ENCODE data around the gene PNMA1.

Gene PNMA1

GRCh38 chr14:73754911-73755360 is 40.8 kb upstream of the PNMA1 start:
- TF ChIP-seq CTCF (IDR thresholded peaks at IDR 0.05; ENCODE audit: control insufficient read depth, extremely low read depth, insufficient read depth) = no peak
- no peak for DNase-seq (ENCODE audit: low read depth)
- 0 out of 2 replicates have a peak overlapping the region, but pooled peaks have one; percentile 3 for H3K4me3 ChIP-seq (ENCODE audit: low read depth, low read length)

GRCh38 chr14:73753887-73754795 is 40.0 kb upstream of the PNMA1 start:
- 0 out of 2 replicates have a peak overlapping the region, but pooled peaks have one; percentile 3 for H3K4me3 ChIP-seq (ENCODE audit: low read depth, low read length)
- DNase-seq (ENCODE audit: low read depth) = no peak
- TF ChIP-seq CTCF (IDR thresholded peaks at IDR 0.05; ENCODE audit: control insufficient read depth, extremely low read depth, insufficient read depth) = no peak

- no peak for DNase-seq (ENCODE audit: low read depth)
- TF ChIP-seq CTCF (IDR thresholded peaks at IDR 0.05; ENCODE audit: control insufficient read depth, extremely low read depth, insufficient read depth) = no peak
- no peak overlapping the region for H3K4me3 ChIP-seq (ENCODE audit: low read depth, low read length)
Observed at GRCh38 chr14:73753124-73753886, 39.1 kb upstream of the PNMA1 start.

- DNase-seq (ENCODE audit: low read depth) = peak; percentile 87
- no peak for TF ChIP-seq CTCF (IDR thresholded peaks at IDR 0.05; ENCODE audit: control insufficient read depth, extremely low read depth, insufficient read depth)
- H3K4me3 ChIP-seq (ENCODE audit: low read depth, low read length) = no peak overlapping the region
Observed at GRCh38 chr14:73752297-73752992, 38.3 kb upstream of the PNMA1 start.

- no peak for DNase-seq (ENCODE audit: low read depth)
- TF ChIP-seq CTCF (IDR thresholded peaks at IDR 0.05; ENCODE audit: control insufficient read depth, extremely low read depth, insufficient read depth) = no peak
- H3K4me3 ChIP-seq (ENCODE audit: low read depth, low read length) = no peak overlapping the region
Observed at GRCh38 chr14:73751157-73751691, 37.0 kb upstream of the PNMA1 start.

- DNase-seq (ENCODE audit: low read depth) = peak; percentile 90
- H3K4me3 ChIP-seq (ENCODE audit: low read depth, low read length) = no peak overlapping the region
- no peak for TF ChIP-seq CTCF (IDR thresholded peaks at IDR 0.05; ENCODE audit: control insufficient read depth, extremely low read depth, insufficient read depth)
Observed at GRCh38 chr14:73750531-73750901, 36.3 kb upstream of the PNMA1 start.
